Tibial nerve (tissue), 4 donors: ENCODE data around the gene COA3.

Source experiments
- EP300 ChIP-seq, 2 donors: sonication (generic); formaldehyde crosslinking; IDR thresholded peaks; one replicate each; pipeline ENCODE4 v1.6.1; 2017; ENCODE audit warnings: antibody characterized with exemption in 2 of 2, mild to moderate bottlenecking in 1 of 2
- POLR2A ChIP-seq, 2 donors: fragments of 450-650 bp; IDR thresholded peaks; one replicate each; pipeline ENCODE4 v1.6.1; 2017; ENCODE audit warnings: antibody characterized with exemption in 2 of 2, mild to moderate bottlenecking in 2 of 2, moderate library complexity in 2 of 2
- TF ChIP-seq, protein P1 (sequence below), 5 experiments: fragments of 200-600 bp in 3 of 5; fragments of 450-650 bp in 2 of 5; sonication (generic) in 3 of 5; IDR thresholded peaks; one replicate each; pipeline ENCODE4 v1.5.1; 2016 to 2019; ENCODE audit warnings: antibody characterized with exemption in 5 of 5, mild to moderate bottlenecking in 3 of 5, moderate library complexity in 2 of 5

DNA sequence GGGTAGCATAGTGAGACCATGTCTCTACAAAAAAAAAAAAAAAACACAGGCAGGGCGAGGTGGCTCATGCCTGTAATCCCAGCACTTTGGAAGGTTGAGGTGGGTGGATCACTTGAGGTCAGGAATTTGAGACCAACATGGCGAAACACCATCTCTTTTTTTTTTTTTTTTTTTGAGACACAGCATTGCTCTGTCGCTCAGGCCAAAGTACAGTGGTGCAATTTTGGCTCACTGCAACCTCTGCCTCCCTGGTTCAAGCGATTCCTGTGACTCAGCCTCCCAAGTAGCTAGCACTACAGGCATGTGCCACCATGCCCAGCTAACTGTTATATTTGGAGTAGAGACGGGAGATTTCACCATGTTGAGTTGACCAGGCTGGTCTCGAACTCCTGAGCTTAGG, 32.4 kb downstream of the COA3 start:
- TF ChIP-seq EP300 (IDR thresholded peaks at IDR 0.05) (no peak), POLR2A (IDR thresholded peaks at IDR 0.05) (no peak)
- TF ChIP-seq, protein P1, sequence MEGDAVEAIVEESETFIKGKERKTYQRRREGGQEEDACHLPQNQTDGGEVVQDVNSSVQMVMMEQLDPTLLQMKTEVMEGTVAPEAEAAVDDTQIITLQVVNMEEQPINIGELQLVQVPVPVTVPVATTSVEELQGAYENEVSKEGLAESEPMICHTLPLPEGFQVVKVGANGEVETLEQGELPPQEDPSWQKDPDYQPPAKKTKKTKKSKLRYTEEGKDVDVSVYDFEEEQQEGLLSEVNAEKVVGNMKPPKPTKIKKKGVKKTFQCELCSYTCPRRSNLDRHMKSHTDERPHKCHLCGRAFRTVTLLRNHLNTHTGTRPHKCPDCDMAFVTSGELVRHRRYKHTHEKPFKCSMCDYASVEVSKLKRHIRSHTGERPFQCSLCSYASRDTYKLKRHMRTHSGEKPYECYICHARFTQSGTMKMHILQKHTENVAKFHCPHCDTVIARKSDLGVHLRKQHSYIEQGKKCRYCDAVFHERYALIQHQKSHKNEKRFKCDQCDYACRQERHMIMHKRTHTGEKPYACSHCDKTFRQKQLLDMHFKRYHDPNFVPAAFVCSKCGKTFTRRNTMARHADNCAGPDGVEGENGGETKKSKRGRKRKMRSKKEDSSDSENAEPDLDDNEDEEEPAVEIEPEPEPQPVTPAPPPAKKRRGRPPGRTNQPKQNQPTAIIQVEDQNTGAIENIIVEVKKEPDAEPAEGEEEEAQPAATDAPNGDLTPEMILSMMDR (IDR thresholded peaks at IDR 0.05) = no peak
